Upper lobe of left lung (tissue), 6 donors: ENCODE measurements around the gene NEDD4L. TPM values are rescaled to one million over a fixed set of nuclear protein-coding genes. Genes with fewer than 3 reads are reported as not detected.
"Not testable (repeated sequence)": the region's sequence is repeated elsewhere in the genome, so short reads cannot be mapped to it uniquely, and the experiment has no call there.

ENCODE experiments used
- ATAC-seq, 2 donors: fragments of 200-7000 bp; cut with Tn5 transposase; one replicate each; pipeline ENCODE4 v1.9.1; 2022; ENCODE audit warnings: mild to moderate bottlenecking in 2 of 2, moderate library complexity in 2 of 2; ENCODE audit not compliant: low FRiP score in 2 of 2
- DNase-seq, 2 donors: peaks; one replicate each; pipeline ENCODE4 v3.0.0-alpha.2; 2019 to 2020
- H3K27ac ChIP-seq, 4 donors: fragments of 200-600 bp; sonication (generic); one replicate each; pipeline ENCODE4 v1.5.1; 2016 to 2019
- H3K27me3 ChIP-seq, 4 donors: fragments of 200-600 bp; sonication (generic); one replicate each; pipeline ENCODE4 v1.5.1; 2017 to 2019
- H3K36me3 ChIP-seq, 4 donors: fragments of 200-600 bp; sonication (generic); one replicate each; pipeline ENCODE4 v1.5.1; 2016 to 2019
- H3K4me1 ChIP-seq, 4 donors: fragments of 200-600 bp; sonication (generic); one replicate each; pipeline ENCODE4 v1.5.1; 2018 to 2019
- H3K4me3 ChIP-seq, 4 donors: fragments of 200-600 bp; sonication (generic); one replicate each; pipeline ENCODE4 v1.5.1; 2017 to 2019; ENCODE audit warnings: mild to moderate bottlenecking in 2 of 4, moderate library complexity in 1 of 4
- H3K9me3 ChIP-seq, 4 donors: fragments of 200-600 bp; sonication (generic); one replicate each; pipeline ENCODE4 v1.5.1; 2018 to 2019
- EP300 ChIP-seq, 4 donors: sonication (generic); formaldehyde crosslinking; IDR thresholded peaks; one replicate each; pipeline ENCODE4 v1.5.1; 2017; ENCODE audit warnings: antibody characterized with exemption in 4 of 4, control low read depth in 2 of 4
- POLR2A ChIP-seq, 4 donors: fragments of 450-650 bp; IDR thresholded peaks; one replicate each; pipeline ENCODE4 v1.5.1; 2016 to 2017; ENCODE audit warnings: antibody characterized with exemption in 4 of 4, mild to moderate bottlenecking in 2 of 4
- POLR2AphosphoS5 ChIP-seq, 2 donors: sonication (generic); formaldehyde crosslinking; IDR thresholded peaks; one replicate each; pipeline ENCODE4 v1.5.1; 2017; ENCODE audit warnings: antibody characterized with exemption in 2 of 2
- WGBS, 2 donors: methylation state at CpG; one replicate each; pipeline ENCODE4 v1.1.5; 2017 to 2018; 5-methylcytosine and 5-hydroxymethylcytosine counted together
- total RNA-seq, 6 donors: library from RNA; depleted of rRNA in 4 of 6; stranded (reverse); fragments of >200 nt in 4 of 6; gene quantifications; one replicate each; pipeline versions ENCODE4 v1.1.0 to v1.2.1, GENCODE V29; 2016 to 2021
- TF ChIP-seq, protein P1 (sequence below), 6 experiments: fragments of 450-650 bp in 4 of 6; fragments of 200-600 bp in 2 of 6; sonication (generic) in 2 of 6; IDR thresholded peaks; one replicate each; pipeline ENCODE4 v1.5.1; 2016 to 2019; ENCODE audit warnings: antibody characterized with exemption in 6 of 6
- donor health status: DM: no; HTN: no; CAD: no; lungs with moderate emphysema.
- donor health status: DM: no; HTN: yes; CAD: no; lungs with severe emphysema.

NEDD4L gene
- total RNA-seq, 6 donors from 2014 or later: 148 to 491 (median 300) TPM

DNA sequence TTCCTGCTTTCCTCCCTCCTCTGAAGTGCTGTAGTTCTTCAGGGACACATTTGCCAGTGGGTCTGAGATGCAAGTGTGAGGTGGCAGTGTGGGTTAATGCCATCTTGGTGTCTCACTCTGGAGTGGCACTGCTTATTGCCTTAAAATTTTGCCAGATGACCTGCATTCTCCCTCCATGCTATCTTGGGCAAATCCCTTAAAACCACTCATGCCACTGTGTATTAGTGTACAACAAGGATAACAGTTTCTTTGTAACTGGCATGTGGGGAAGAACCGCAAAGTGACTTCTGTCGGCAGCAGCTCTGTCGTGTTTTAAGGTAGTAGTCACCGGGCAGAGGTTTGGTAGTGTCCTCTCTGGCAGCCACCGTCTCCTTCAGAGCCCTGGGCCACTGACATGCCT is 124.2 kb downstream of the NEDD4L start:
- peaks cover 0 to 5% (median 0%) of the 10 kb centered on the region in 4 donors for H3K4me1 ChIP-seq
- H3K36me3 ChIP-seq: no peaks in the 10 kb centered on the region
- H3K27ac ChIP-seq: no peak overlapping the region
- TF ChIP-seq POLR2A (IDR thresholded peaks at IDR 0.05) (no peak), EP300 (IDR thresholded peaks at IDR 0.05) (no peak), POLR2AphosphoS5 (IDR thresholded peaks at IDR 0.05) (no peak)
- TF ChIP-seq, protein P1, sequence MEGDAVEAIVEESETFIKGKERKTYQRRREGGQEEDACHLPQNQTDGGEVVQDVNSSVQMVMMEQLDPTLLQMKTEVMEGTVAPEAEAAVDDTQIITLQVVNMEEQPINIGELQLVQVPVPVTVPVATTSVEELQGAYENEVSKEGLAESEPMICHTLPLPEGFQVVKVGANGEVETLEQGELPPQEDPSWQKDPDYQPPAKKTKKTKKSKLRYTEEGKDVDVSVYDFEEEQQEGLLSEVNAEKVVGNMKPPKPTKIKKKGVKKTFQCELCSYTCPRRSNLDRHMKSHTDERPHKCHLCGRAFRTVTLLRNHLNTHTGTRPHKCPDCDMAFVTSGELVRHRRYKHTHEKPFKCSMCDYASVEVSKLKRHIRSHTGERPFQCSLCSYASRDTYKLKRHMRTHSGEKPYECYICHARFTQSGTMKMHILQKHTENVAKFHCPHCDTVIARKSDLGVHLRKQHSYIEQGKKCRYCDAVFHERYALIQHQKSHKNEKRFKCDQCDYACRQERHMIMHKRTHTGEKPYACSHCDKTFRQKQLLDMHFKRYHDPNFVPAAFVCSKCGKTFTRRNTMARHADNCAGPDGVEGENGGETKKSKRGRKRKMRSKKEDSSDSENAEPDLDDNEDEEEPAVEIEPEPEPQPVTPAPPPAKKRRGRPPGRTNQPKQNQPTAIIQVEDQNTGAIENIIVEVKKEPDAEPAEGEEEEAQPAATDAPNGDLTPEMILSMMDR (IDR thresholded peaks at IDR 0.05): no peak
- H3K9me3 ChIP-seq: no peaks in the 10 kb centered on the region
- H3K4me3 ChIP-seq: no peak overlapping the region
- ATAC-seq: no peak
- WGBS, 2 donors: 98% methylated on average over 5 of the region's 5 CpGs; no CpG with 5 or more reads in 1 of the 2 donors
- DNase-seq: no peak
- H3K27me3 ChIP-seq: no peaks in the 10 kb centered on the region

DNA sequence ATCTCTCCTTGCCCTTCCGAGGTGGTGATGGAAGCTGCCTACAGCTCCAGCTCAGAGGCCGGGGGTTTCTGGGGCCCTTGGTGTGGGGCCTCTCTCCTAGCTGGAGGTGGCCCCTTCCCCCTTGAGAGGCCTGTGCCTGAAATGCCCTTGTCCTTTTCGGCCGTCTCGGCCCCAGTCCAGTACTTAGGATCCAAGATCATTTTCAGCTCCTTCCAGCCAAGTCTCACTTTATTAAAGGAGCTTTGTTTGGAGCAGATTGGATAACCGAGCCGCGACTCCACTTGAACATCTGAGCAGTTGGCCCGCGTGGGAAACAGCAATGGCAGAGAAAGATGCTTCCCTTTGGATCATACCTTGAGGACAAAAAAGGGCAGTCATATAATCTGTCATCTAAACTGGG is 125.0 kb downstream of the NEDD4L start:
- no peaks in the 10 kb centered on the region for H3K4me1 ChIP-seq
- ATAC-seq (no peak), DNase-seq (peak in 1 of 2 donors; percentile 18)
- H3K27ac ChIP-seq: no peak overlapping the region
- no peaks in the 10 kb centered on the region for H3K27me3 ChIP-seq
- H3K36me3 ChIP-seq: no peaks in the 10 kb centered on the region
- WGBS, 2 donors: 80 to 92% methylated on average over 7 to 10 of the region's 10 CpGs
- H3K9me3 ChIP-seq: no peaks in the 10 kb centered on the region
- no peak overlapping the region for H3K4me3 ChIP-seq
- TF ChIP-seq EP300 (IDR thresholded peaks at IDR 0.05) (no peak), POLR2A (IDR thresholded peaks at IDR 0.05) (no peak), POLR2AphosphoS5 (IDR thresholded peaks at IDR 0.05) (no peak)
- TF ChIP-seq, protein P1 (IDR thresholded peaks at IDR 0.05): no peak

DNA sequence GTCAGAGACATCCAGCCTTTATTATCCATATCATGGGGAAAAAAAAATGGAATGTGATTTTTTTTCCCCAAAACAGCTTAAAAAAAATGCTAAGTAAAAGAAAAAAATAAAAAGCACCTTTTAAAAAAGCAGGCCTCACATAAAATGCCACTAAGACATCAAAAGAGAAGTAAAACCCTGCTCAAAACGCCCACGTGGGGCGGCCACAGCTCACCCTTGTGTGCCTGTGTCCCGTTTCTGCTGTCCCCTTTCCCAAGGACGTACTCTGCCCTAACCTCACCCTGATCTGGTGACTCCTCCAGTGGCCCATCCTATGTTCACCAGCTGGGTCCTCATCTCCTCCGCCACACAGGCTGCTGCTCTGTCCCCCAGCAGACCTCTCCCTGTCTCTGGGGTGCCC is 125.4 kb downstream of the NEDD4L start:
- Histone ChIP-seq H3K4me3 (no peak overlapping the region), H3K9me3 (no peaks in the 10 kb centered on the region), H3K27me3 (no peaks in the 10 kb centered on the region), H3K36me3 (no peaks in the 10 kb centered on the region), H3K27ac (no peak overlapping the region), H3K4me1 (no peaks in the 10 kb centered on the region)
- ATAC-seq (no peak), DNase-seq (peak in 1 of 2 donors; percentile 22)
- WGBS, 2 donors: 87 to 92% methylated on average over 6 of the region's 6 CpGs
- TF ChIP-seq EP300 (IDR thresholded peaks at IDR 0.05): no peak
- TF ChIP-seq, protein P1 (IDR thresholded peaks at IDR 0.05): no peak
- TF ChIP-seq POLR2A (IDR thresholded peaks at IDR 0.05): no peak
- TF ChIP-seq POLR2AphosphoS5 (IDR thresholded peaks at IDR 0.05): no peak

DNA sequence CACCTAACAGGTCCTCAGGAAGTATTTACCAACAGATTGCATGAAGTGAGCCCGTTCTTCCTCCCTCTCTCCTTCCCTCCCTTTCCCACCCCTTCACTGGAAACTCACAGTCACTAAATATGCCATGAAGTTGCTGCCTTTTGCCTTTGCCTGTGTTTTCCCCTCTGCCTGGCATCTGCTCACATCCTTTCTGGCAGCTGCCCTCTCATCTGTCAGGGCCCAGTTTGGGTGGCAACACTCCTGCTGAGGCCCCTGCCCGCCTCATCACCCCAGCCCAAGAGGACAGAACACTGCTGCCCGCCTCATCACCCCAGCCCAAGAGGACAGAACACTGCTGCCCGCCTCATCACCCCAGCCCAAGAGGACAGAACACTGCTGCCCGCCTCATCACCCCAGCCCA is 126.0 kb downstream of the NEDD4L start:
- WGBS, 2 donors: 89 to 91% methylated on average over 3 to 4 of the region's 5 CpGs
- not testable (repeated sequence) for ATAC-seq, H3K4me1 ChIP-seq, H3K4me3 ChIP-seq, H3K9me3 ChIP-seq, H3K27me3 ChIP-seq, H3K36me3 ChIP-seq, H3K27ac ChIP-seq
- peak in 1 of 2 donors; percentile 34 for DNase-seq

DNA sequence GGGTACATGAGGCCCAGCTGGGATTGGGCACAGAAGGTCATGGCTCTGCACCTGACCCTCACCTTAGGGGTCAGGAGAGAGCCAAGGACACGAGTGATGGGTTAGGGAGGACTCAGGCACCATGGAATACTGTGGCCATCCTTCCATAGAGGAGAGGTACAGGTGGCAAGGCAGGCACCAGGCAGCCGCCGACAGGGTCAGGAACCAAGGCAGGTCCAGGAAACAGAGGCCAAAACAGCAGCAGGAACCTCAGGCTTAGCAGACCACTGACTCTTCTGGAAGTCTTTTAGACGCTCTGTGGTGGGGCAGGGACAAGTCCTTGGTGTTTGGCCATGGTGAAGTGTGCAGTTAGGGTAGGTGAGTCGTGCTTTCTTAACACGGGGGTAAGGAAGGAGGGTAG is 128.0 kb downstream of the NEDD4L start:
- 96% methylated on average over 3 to 6 of the region's 6 CpGs for WGBS, 2 donors
- no peak for TF ChIP-seq POLR2AphosphoS5 (IDR thresholded peaks at IDR 0.05)
- TF ChIP-seq, protein P1 (IDR thresholded peaks at IDR 0.05): no peak
- TF ChIP-seq POLR2A (IDR thresholded peaks at IDR 0.05): no peak
- no peak for TF ChIP-seq EP300 (IDR thresholded peaks at IDR 0.05)
- Histone ChIP-seq H3K27me3 (no peaks in the 10 kb centered on the region), H3K27ac (no peak overlapping the region), H3K4me1 (peaks cover 5 to 25% (median 16%) of the 10 kb centered on the region in 4 donors), H3K36me3 (no peaks in the 10 kb centered on the region), H3K4me3 (no peak overlapping the region), H3K9me3 (no peaks in the 10 kb centered on the region)
- DNase-seq (no peak), ATAC-seq (peak in 1 of 2 donors; percentile 37)
